Retina (tissue), 1 donor: ENCODE data around the gene ZNF516.
A peak's percentile ranks its signal among the peaks of the same experiment; 100 is the strongest.

Source experiments
- DNase-seq: peaks from one replicate; pipeline ENCODE4 v3.0.0-alpha.2; 2016

The ZNF516 gene

GRCh38 chr18:76376225-76376624, 118.8 kb downstream of the ZNF516 start:
- no peak for DNase-seq

- DNase-seq, result no peak
Observed at GRCh38 chr18:76374330-76375281, 120.4 kb downstream of the ZNF516 start.

- no peak for DNase-seq
Observed at GRCh38 chr18:76373297-76373696, 121.7 kb downstream of the ZNF516 start.

GRCh38 chr18:76371301-76372203, 123.5 kb downstream of the ZNF516 start:
- peak; percentile 44 for DNase-seq

GRCh38 chr18:76370686-76371085, 124.4 kb downstream of the ZNF516 start:
- peak; percentile 49 for DNase-seq

GRCh38 chr18:76370201-76370600, 124.8 kb downstream of the ZNF516 start:
- no peak for DNase-seq

- DNase-seq, result no peak
Observed at GRCh38 chr18:76369791-76370190, 125.3 kb downstream of the ZNF516 start.

GRCh38 chr18:76368976-76369375, 126.1 kb downstream of the ZNF516 start:
- DNase-seq, result no peak

- DNase-seq, result no peak
Observed at GRCh38 chr18:76368271-76368670, 126.8 kb downstream of the ZNF516 start.

GRCh38 chr18:76367168-76368125, 127.6 kb downstream of the ZNF516 start:
- DNase-seq, result peak; percentile 75

GRCh38 chr18:76365561-76365960, 129.5 kb downstream of the ZNF516 start:
- no peak for DNase-seq

GRCh38 chr18:76364282-76365259, 130.5 kb downstream of the ZNF516 start:
- no peak for DNase-seq

- no peak for DNase-seq
Observed at GRCh38 chr18:76363436-76364120, 131.5 kb downstream of the ZNF516 start.

- DNase-seq, result no peak
Observed at GRCh38 chr18:76362676-76363075, 132.4 kb downstream of the ZNF516 start.

- no peak for DNase-seq
Observed at GRCh38 chr18:76361219-76361618, 133.8 kb downstream of the ZNF516 start.

- no peak for DNase-seq
Observed at GRCh38 chr18:76359909-76360308, 135.1 kb downstream of the ZNF516 start.

- DNase-seq, result no peak
Observed at GRCh38 chr18:76358774-76359173, 136.3 kb downstream of the ZNF516 start.

- no peak for DNase-seq
Observed at GRCh38 chr18:76357585-76358260, 137.3 kb downstream of the ZNF516 start.

- no peak for DNase-seq
Observed at GRCh38 chr18:76357174-76357573, 137.9 kb downstream of the ZNF516 start.

- DNase-seq, result no peak
Observed at GRCh38 chr18:76356666-76357065, 138.4 kb downstream of the ZNF516 start.
